Stimulated activated memory B cell treated with anti-CD40 and anti-IgM and Interleukin-4, amounts not matched to agents 10 μg/mL and 1 μg/mL and 100 μg/mL, for 72 hours (primary cell): ENCODE results near the gene PRSS38.

Experiments
- ATAC-seq: fragments of 150-1000 bp; cut with Tn5 transposase; 2 replicates; pipeline ENCODE4 v1.10.0; 2021
- H3K27ac Mint-ChIP-seq: one replicate; pipeline ENCODE4 v1.8.0; 2022; ENCODE audit warnings: mild to moderate bottlenecking, mixed read lengths
- H3K27me3 Mint-ChIP-seq: one replicate; pipeline ENCODE4 v1.8.0; 2022; ENCODE audit warnings: mixed read lengths
- H3K36me3 Mint-ChIP-seq: one replicate; pipeline ENCODE4 v1.8.0; 2022; ENCODE audit warnings: mixed read lengths
- H3K4me1 Mint-ChIP-seq: one replicate; pipeline ENCODE4 v1.8.0; 2022; ENCODE audit warnings: mixed read lengths
- H3K4me3 Mint-ChIP-seq: one replicate; pipeline ENCODE4 v1.8.0; 2022; ENCODE audit warnings: mild to moderate bottlenecking, moderate library complexity, mixed read lengths
- H3K9me3 Mint-ChIP-seq: one replicate; pipeline ENCODE4 v1.8.0; 2022; ENCODE audit warnings: mixed read lengths

The PRSS38 gene

GRCh38 chr1:227796359-227796915 is 19.0 kb upstream of the PRSS38 start:
- ATAC-seq, result no peak
- Mint-ChIP-seq H3K27me3 (peaks cover 26% of the 10 kb centered on the region), H3K4me1 (no peaks in the 10 kb centered on the region), H3K4me3 (no peak overlapping the region), H3K36me3 (no peaks in the 10 kb centered on the region), H3K9me3 (peaks cover 3% of the 10 kb centered on the region), H3K27ac (no peak overlapping the region)

DNA sequence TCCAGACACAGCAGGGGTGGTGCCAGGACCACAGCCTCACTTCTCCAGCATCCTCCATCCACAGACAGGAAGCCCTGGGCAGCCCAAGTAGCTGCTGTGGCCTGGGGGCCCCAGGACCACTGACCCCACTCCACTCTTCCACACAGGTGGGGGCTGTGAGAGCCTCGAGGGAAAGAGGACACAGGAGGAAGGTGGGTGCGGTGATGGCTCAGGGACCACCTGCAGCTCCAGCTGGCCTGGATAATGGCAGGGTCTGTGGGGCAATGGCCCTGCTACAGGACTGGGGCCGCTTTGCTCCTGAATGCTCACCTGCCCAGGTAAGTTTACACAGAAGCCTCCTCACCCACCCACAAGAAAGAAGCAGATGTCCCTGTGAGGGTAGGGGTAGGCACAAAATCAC is 18.3 kb upstream of the PRSS38 start:
- peaks cover 26% of the 10 kb centered on the region for H3K27me3 Mint-ChIP-seq
- no peaks in the 10 kb centered on the region for H3K4me1 Mint-ChIP-seq
- H3K4me3 Mint-ChIP-seq, result no peak overlapping the region
- no peak overlapping the region for H3K27ac Mint-ChIP-seq
- ATAC-seq, result no peak
- H3K36me3 Mint-ChIP-seq, result no peaks in the 10 kb centered on the region
- H3K9me3 Mint-ChIP-seq, result peaks cover 3% of the 10 kb centered on the region

- Mint-ChIP-seq H3K9me3 (peaks cover 3% of the 10 kb centered on the region), H3K36me3 (no peaks in the 10 kb centered on the region), H3K27me3 (peaks cover 26% of the 10 kb centered on the region), H3K27ac (no peak overlapping the region), H3K4me1 (no peaks in the 10 kb centered on the region), H3K4me3 (no peak overlapping the region)
- no peak for ATAC-seq
Observed at GRCh38 chr1:227797625-227798024, 17.9 kb upstream of the PRSS38 start.

GRCh38 chr1:227798078-227798802 is 17.2 kb upstream of the PRSS38 start:
- H3K36me3 Mint-ChIP-seq, result no peaks in the 10 kb centered on the region
- ATAC-seq, result no peak
- no peaks in the 10 kb centered on the region for H3K4me1 Mint-ChIP-seq
- peaks cover 6% of the 10 kb centered on the region for H3K9me3 Mint-ChIP-seq
- no peak overlapping the region for H3K4me3 Mint-ChIP-seq
- peaks cover 32% of the 10 kb centered on the region for H3K27me3 Mint-ChIP-seq
- H3K27ac Mint-ChIP-seq, result no peak overlapping the region

DNA sequence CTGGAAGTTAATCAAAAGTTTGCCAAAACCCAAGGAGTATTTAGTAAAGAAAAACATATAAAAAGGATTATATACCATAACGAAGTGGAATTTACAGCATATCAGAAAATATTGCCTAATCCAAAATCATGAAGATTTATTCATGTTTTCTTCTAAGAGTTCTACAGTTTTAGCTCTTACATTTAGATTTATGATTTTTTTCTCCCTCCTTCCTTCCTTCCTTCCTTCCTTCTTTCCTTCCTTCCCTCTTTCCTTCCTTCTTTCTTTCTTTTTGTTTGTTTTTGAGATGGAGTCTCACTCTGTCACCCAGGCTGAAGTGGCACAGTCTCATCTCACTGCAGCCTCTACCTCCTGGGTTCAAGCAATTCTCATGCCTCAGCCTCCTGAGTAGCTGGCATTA is 15.7 kb upstream of the PRSS38 start:
- peaks cover 15% of the 10 kb centered on the region for H3K9me3 Mint-ChIP-seq
- H3K4me3 Mint-ChIP-seq, result no peak overlapping the region
- H3K27me3 Mint-ChIP-seq, result peaks cover 38% of the 10 kb centered on the region
- H3K27ac Mint-ChIP-seq, result no peak overlapping the region
- ATAC-seq, result no peak
- no peaks in the 10 kb centered on the region for H3K36me3 Mint-ChIP-seq
- no peaks in the 10 kb centered on the region for H3K4me1 Mint-ChIP-seq

DNA sequence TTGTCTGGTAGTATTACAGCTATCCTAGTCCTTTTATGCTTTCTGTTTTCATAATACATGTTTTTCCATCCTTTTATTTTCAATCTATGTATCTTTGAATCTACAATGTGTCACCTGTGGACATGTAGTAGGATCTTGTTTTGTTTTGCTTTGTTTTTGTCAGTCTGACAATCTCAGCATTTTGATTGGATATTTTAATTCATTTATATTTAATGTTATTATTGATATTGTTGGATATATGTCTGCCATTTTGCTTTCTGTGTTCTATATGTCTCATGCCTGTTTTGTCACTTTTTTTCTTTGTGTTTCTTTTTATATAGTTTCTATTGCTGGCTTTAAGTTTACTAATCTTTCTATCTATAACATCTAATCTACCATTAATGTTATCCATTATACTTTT is 11.5 kb upstream of the PRSS38 start:
- no peaks in the 10 kb centered on the region for H3K4me1 Mint-ChIP-seq
- no peak overlapping the region for H3K27ac Mint-ChIP-seq
- H3K4me3 Mint-ChIP-seq, result no peak overlapping the region
- peaks cover 20% of the 10 kb centered on the region for H3K9me3 Mint-ChIP-seq
- no peak for ATAC-seq
- H3K27me3 Mint-ChIP-seq, result peaks cover 55% of the 10 kb centered on the region
- H3K36me3 Mint-ChIP-seq, result no peaks in the 10 kb centered on the region

GRCh38 chr1:227805606-227806197 is 9.8 kb upstream of the PRSS38 start:
- H3K36me3 Mint-ChIP-seq, result no peaks in the 10 kb centered on the region
- H3K4me1 Mint-ChIP-seq, result no peaks in the 10 kb centered on the region
- ATAC-seq, result no peak
- no peak overlapping the region for H3K27ac Mint-ChIP-seq
- peaks cover 55% of the 10 kb centered on the region for H3K27me3 Mint-ChIP-seq
- peaks cover 17% of the 10 kb centered on the region for H3K9me3 Mint-ChIP-seq
- H3K4me3 Mint-ChIP-seq, result no peak overlapping the region

DNA sequence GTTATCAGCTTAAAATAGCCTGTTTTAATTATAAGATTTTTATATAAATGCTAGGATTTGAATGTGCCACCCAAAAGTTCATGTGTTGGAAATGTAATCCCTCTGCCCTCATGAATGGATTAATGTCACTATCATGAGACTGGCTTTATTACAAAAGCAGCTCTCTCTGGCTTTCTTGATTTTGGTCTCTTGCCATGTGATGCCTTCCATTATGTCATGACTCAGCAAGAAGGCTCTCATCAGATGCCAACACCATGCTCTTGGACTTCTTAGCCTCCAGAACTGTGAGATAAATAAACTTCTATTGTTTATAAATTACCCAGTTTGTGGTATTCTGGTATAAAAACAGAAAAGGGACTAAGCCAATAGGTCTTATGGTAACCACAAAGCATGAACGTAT is 6.9 kb upstream of the PRSS38 start:
- H3K9me3 Mint-ChIP-seq, result peaks cover 27% of the 10 kb centered on the region
- ATAC-seq, result no peak
- no peak overlapping the region for H3K27ac Mint-ChIP-seq
- H3K27me3 Mint-ChIP-seq, result peaks cover 45% of the 10 kb centered on the region
- H3K36me3 Mint-ChIP-seq, result peaks cover 5% of the 10 kb centered on the region
- H3K4me3 Mint-ChIP-seq, result no peak overlapping the region
- H3K4me1 Mint-ChIP-seq, result no peaks in the 10 kb centered on the region

GRCh38 chr1:227809026-227809425 is 6.4 kb upstream of the PRSS38 start:
- H3K27ac Mint-ChIP-seq, result no peak overlapping the region
- ATAC-seq, result no peak
- peaks cover 26% of the 10 kb centered on the region for H3K9me3 Mint-ChIP-seq
- no peak overlapping the region for H3K4me3 Mint-ChIP-seq
- H3K27me3 Mint-ChIP-seq, result peaks cover 41% of the 10 kb centered on the region
- H3K4me1 Mint-ChIP-seq, result no peaks in the 10 kb centered on the region
- H3K36me3 Mint-ChIP-seq, result peaks cover 5% of the 10 kb centered on the region

GRCh38 chr1:227813962-227814361 is 1.5 kb upstream of the PRSS38 start:
- Mint-ChIP-seq H3K4me3 (no peak overlapping the region), H3K27me3 (no peaks in the 10 kb centered on the region), H3K4me1 (no peaks in the 10 kb centered on the region), H3K27ac (no peak overlapping the region), H3K9me3 (peaks cover 21% of the 10 kb centered on the region), H3K36me3 (peaks cover 10% of the 10 kb centered on the region)
- no peak for ATAC-seq

GRCh38 chr1:227816750-227817446 is 1.4 kb downstream of the PRSS38 start:
- Mint-ChIP-seq H3K27ac (no peak overlapping the region), H3K4me1 (no peaks in the 10 kb centered on the region), H3K27me3 (no peaks in the 10 kb centered on the region), H3K4me3 (no peak overlapping the region), H3K9me3 (peaks cover 28% of the 10 kb centered on the region), H3K36me3 (peaks cover 17% of the 10 kb centered on the region)
- ATAC-seq, result no peak

- ATAC-seq, result no peak
- Mint-ChIP-seq H3K4me1 (no peaks in the 10 kb centered on the region), H3K9me3 (peaks cover 39% of the 10 kb centered on the region), H3K36me3 (peaks cover 9% of the 10 kb centered on the region), H3K27me3 (peaks cover 17% of the 10 kb centered on the region), H3K4me3 (no peak overlapping the region), H3K27ac (no peak overlapping the region)
Observed at GRCh38 chr1:227823537-227823936, 8.1 kb downstream of the PRSS38 start.

- H3K36me3 Mint-ChIP-seq, result peaks cover 9% of the 10 kb centered on the region
- ATAC-seq, result no peak
- peaks cover 21% of the 10 kb centered on the region for H3K27me3 Mint-ChIP-seq
- no peak overlapping the region for H3K4me3 Mint-ChIP-seq
- H3K4me1 Mint-ChIP-seq, result no peaks in the 10 kb centered on the region
- H3K9me3 Mint-ChIP-seq, result peaks cover 43% of the 10 kb centered on the region
- H3K27ac Mint-ChIP-seq, result no peak overlapping the region
Observed at GRCh38 chr1:227824204-227824603, 8.7 kb downstream of the PRSS38 start.

DNA sequence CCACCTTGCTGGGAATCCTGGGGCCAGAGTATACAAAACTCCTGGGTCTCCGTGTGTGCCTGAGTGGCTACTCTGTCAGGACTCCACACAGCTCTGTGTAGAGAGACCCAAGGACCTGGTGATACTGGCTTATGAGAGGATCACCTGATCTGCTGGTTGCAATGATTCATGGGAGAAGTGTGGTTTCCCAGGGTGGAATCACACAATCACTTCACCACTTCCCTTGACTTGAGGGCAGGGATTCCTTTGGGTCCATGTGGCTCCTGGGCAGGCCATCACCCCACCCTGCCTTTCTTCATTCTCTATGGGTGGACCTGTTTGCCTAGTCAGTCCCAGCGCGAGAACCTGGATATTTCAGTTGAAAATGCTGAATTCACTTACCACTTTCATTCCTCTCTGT is 13.3 kb downstream of the PRSS38 start:
- ATAC-seq, result no peak
- H3K27ac Mint-ChIP-seq, result no peak overlapping the region

GRCh38 chr1:227838181-227838580 is 22.7 kb downstream of the PRSS38 start:
- Mint-ChIP-seq H3K27me3 (peaks cover 40% of the 10 kb centered on the region), H3K36me3 (no peaks in the 10 kb centered on the region), H3K27ac (no peak overlapping the region), H3K4me1 (no peaks in the 10 kb centered on the region), H3K4me3 (no peak overlapping the region), H3K9me3 (no peaks in the 10 kb centered on the region)
- ATAC-seq, result no peak

More for the DNA sequence above, 13.3 kb downstream of the PRSS38 start:
- Mint-ChIP-seq H3K27me3 (peaks cover 56% of the 10 kb centered on the region), H3K9me3 (peaks cover 29% of the 10 kb centered on the region), H3K4me1 (no peaks in the 10 kb centered on the region), H3K4me3 (no peak overlapping the region), H3K36me3 (no peaks in the 10 kb centered on the region)
